Suprapubic skin (tissue), 4 donors: ENCODE data around the gene CPSF7. TPM values are rescaled to one million over a fixed set of nuclear protein-coding genes. Genes with fewer than 3 reads are reported as not detected.

Source experiments
- DNase-seq, 2 donors: peaks; one replicate each; pipeline ENCODE4 v3.0.0-alpha.2; 2019; ENCODE audit warnings: low spot score in 2 of 2
- H3K27ac ChIP-seq: fragments of 200-600 bp; sonication (generic); one replicate; pipeline ENCODE4 v1.5.1; 2019
- H3K27me3 ChIP-seq: fragments of 200-600 bp; sonication (generic); one replicate; pipeline ENCODE4 v1.5.1; 2019
- H3K36me3 ChIP-seq: fragments of 200-600 bp; sonication (generic); one replicate; pipeline ENCODE4 v1.5.1; 2019
- H3K4me1 ChIP-seq: fragments of 200-600 bp; sonication (generic); one replicate; pipeline ENCODE4 v1.5.1; 2019
- H3K4me3 ChIP-seq: fragments of 200-600 bp; sonication (generic); one replicate; pipeline ENCODE4 v1.5.1; 2019; ENCODE audit warnings: mild to moderate bottlenecking
- H3K9me3 ChIP-seq: fragments of 200-600 bp; sonication (generic); one replicate; pipeline ENCODE4 v1.5.1; 2019
- EP300 ChIP-seq: sonication (generic); formaldehyde crosslinking; IDR thresholded peaks from one replicate; pipeline ENCODE4 v1.6.1; 2017; ENCODE audit warnings: antibody characterized with exemption
- POLR2A ChIP-seq, 2 donors: fragments of 450-650 bp; IDR thresholded peaks; one replicate each; pipeline ENCODE4 v1.6.1; 2017; ENCODE audit warnings: antibody characterized with exemption in 2 of 2, mild to moderate bottlenecking in 2 of 2, moderate library complexity in 2 of 2
- POLR2AphosphoS5 ChIP-seq, 3 donors: sonication (generic); formaldehyde crosslinking; IDR thresholded peaks; one replicate each; pipeline ENCODE4 v1.6.1; 2017; ENCODE audit warnings: antibody characterized with exemption in 3 of 3
- WGBS: methylation state at CpG from one replicate; pipeline ENCODE4 v1.1.5; 2018; 5-methylcytosine and 5-hydroxymethylcytosine counted together
- total RNA-seq, 4 donors: library from RNA; depleted of rRNA; stranded (reverse); fragments of >200 nt; gene quantifications; one replicate each; pipeline ENCODE4 v1.1.0, GENCODE V29; 2016
- TF ChIP-seq, protein P1 (sequence below), 2 donors: fragments of 200-600 bp in 1 of 2; fragments of 450-650 bp in 1 of 2; sonication (generic) in 1 of 2; IDR thresholded peaks; one replicate each; pipeline ENCODE4 v1.5.1; 2016 to 2019; ENCODE audit warnings: antibody characterized with exemption in 2 of 2, mild to moderate bottlenecking in 1 of 2, moderate library complexity in 1 of 2

The CPSF7 gene
- total RNA-seq, 4 donors from 2014 or later: 57.2 to 76.2 (median 70.7) TPM

GRCh38 chr11:61357233-61357893 lies 72.4 kb downstream of the CPSF7 start:
- 84% methylated on average over 9 of the region's 9 CpGs for WGBS
- H3K27me3 ChIP-seq: no peaks in the 10 kb centered on the region
- TF ChIP-seq, protein P1, sequence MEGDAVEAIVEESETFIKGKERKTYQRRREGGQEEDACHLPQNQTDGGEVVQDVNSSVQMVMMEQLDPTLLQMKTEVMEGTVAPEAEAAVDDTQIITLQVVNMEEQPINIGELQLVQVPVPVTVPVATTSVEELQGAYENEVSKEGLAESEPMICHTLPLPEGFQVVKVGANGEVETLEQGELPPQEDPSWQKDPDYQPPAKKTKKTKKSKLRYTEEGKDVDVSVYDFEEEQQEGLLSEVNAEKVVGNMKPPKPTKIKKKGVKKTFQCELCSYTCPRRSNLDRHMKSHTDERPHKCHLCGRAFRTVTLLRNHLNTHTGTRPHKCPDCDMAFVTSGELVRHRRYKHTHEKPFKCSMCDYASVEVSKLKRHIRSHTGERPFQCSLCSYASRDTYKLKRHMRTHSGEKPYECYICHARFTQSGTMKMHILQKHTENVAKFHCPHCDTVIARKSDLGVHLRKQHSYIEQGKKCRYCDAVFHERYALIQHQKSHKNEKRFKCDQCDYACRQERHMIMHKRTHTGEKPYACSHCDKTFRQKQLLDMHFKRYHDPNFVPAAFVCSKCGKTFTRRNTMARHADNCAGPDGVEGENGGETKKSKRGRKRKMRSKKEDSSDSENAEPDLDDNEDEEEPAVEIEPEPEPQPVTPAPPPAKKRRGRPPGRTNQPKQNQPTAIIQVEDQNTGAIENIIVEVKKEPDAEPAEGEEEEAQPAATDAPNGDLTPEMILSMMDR (IDR thresholded peaks at IDR 0.05): no peak
- no peak for TF ChIP-seq POLR2A (IDR thresholded peaks at IDR 0.05)
- TF ChIP-seq EP300: no peak
- TF ChIP-seq POLR2AphosphoS5 (IDR thresholded peaks at IDR 0.05): no peak
- DNase-seq: no peak
- no peak overlapping the region for H3K27ac ChIP-seq
- no peaks in the 10 kb centered on the region for H3K9me3 ChIP-seq
- peaks cover 43% of the 10 kb centered on the region for H3K4me1 ChIP-seq
- peaks cover 17% of the 10 kb centered on the region for H3K36me3 ChIP-seq
- H3K4me3 ChIP-seq: no peak overlapping the region

- Histone ChIP-seq H3K4me3 (no peak overlapping the region), H3K36me3 (peaks cover 23% of the 10 kb centered on the region), H3K9me3 (no peaks in the 10 kb centered on the region), H3K4me1 (peaks cover 43% of the 10 kb centered on the region), H3K27me3 (no peaks in the 10 kb centered on the region), H3K27ac (no peak overlapping the region)
- DNase-seq: no peak
- WGBS: 80% methylated on average over 1 of the region's 4 CpGs
- TF ChIP-seq, protein P1 (IDR thresholded peaks at IDR 0.05): no peak
- no peak for TF ChIP-seq POLR2A (IDR thresholded peaks at IDR 0.05)
- no peak for TF ChIP-seq POLR2AphosphoS5 (IDR thresholded peaks at IDR 0.05)
- no peak for TF ChIP-seq EP300
Measured at GRCh38 chr11:61356706-61357105, 73.1 kb downstream of the CPSF7 start.

GRCh38 chr11:61354208-61354607 lies 75.6 kb downstream of the CPSF7 start:
- no peaks in the 10 kb centered on the region for H3K9me3 ChIP-seq
- WGBS: 85% methylated on average over 2 of the region's 2 CpGs
- TF ChIP-seq EP300 (no peak), POLR2A (IDR thresholded peaks at IDR 0.05) (no peak), POLR2AphosphoS5 (IDR thresholded peaks at IDR 0.05) (no peak)
- TF ChIP-seq, protein P1 (IDR thresholded peaks at IDR 0.05): no peak
- DNase-seq: no peak
- H3K27me3 ChIP-seq: no peaks in the 10 kb centered on the region
- peaks cover 46% of the 10 kb centered on the region for H3K36me3 ChIP-seq
- H3K4me3 ChIP-seq: no peak overlapping the region
- H3K4me1 ChIP-seq: peaks cover 21% of the 10 kb centered on the region
- H3K27ac ChIP-seq: no peak overlapping the region

- TF ChIP-seq POLR2AphosphoS5 (IDR thresholded peaks at IDR 0.05) (no peak), EP300 (no peak), POLR2A (IDR thresholded peaks at IDR 0.05) (no peak)
- TF ChIP-seq, protein P1 (IDR thresholded peaks at IDR 0.05): no peak
- 72% methylated on average over 15 of the region's 15 CpGs for WGBS
- Histone ChIP-seq H3K36me3 (peaks cover 54% of the 10 kb centered on the region), H3K9me3 (no peaks in the 10 kb centered on the region), H3K27me3 (no peaks in the 10 kb centered on the region), H3K4me1 (peaks cover 21% of the 10 kb centered on the region), H3K27ac (no peak overlapping the region), H3K4me3 (no peak overlapping the region)
- DNase-seq: no peak
Measured at GRCh38 chr11:61353131-61354067, 76.4 kb downstream of the CPSF7 start.

Other genes with a start within 250 kb of the CPSF7 start
- 1 to 10 TPM in 1 of 4 donors, not detected in 3; 2.2 TPM for gene PGA3, start 226.5 kb downstream of the CPSF7 start, total RNA-seq
- 1 to 10 TPM in 1 of 4 donors, not detected in 3; 4.8 TPM for gene PGA4, start 207.6 kb downstream of the CPSF7 start, total RNA-seq
- gene PGA5, start 188.8 kb downstream of the CPSF7 start, total RNA-seq: not detected
- 1 to 10 TPM in 3 of 4 donors, under 1 TPM in 1; 0.26 to 1.7 (median 1.6) TPM for gene VWCE, start 134.7 kb downstream of the CPSF7 start, total RNA-seq
- 100 to 1,000 TPM; 151 to 219 (median 182) TPM for gene DDB1, start 96.9 kb downstream of the CPSF7 start, total RNA-seq
- 10 to 100 TPM; 38.6 to 55.3 (median 47.8) TPM for gene TKFC, start 96.7 kb downstream of the CPSF7 start, total RNA-seq
- gene CYB561A3, start 68.1 kb downstream of the CPSF7 start, total RNA-seq: 100 to 1,000 TPM in 1 of 4 donors, 10 to 100 TPM in 3; 39.9 to 110 (median 79.8) TPM
- gene TMEM138, start 67.6 kb downstream of the CPSF7 start, total RNA-seq: 10 to 100 TPM; 22.3 to 43.5 (median 34.2) TPM
- gene TMEM216, start 37.4 kb downstream of the CPSF7 start, total RNA-seq: 10 to 100 TPM in 1 of 4 donors, 1 to 10 TPM in 3; 6.0 to 15.4 (median 8.5) TPM
- gene SDHAF2, start 149 bp upstream of the CPSF7 start, total RNA-seq: 10 to 100 TPM; 36.6 to 53.0 (median 48.4) TPM
- gene LRRC10B, start 78.8 kb upstream of the CPSF7 start, total RNA-seq: 1 to 10 TPM in 3 of 4 donors, not detected in 1; 1.1 to 2.1 (median 1.2) TPM
- gene SYT7, start 151.1 kb upstream of the CPSF7 start, total RNA-seq: 1 to 10 TPM; 5.4 to 8.4 (median 7.5) TPM